Panc1 (cell line): Measurements from ENCODE around the gene ROBO2.

Source experiments
- POLR2AphosphoS5 ChIP-seq: IDR thresholded peaks from 2 replicates; pipeline ENCODE4 v1.6.1; 2012; ENCODE audit warnings: mild to moderate bottlenecking, low read depth, low read length, moderate library complexity
- TF ChIP-seq, protein P1 (sequence below): fragments of 450-650 bp; IDR thresholded peaks from 2 replicates; pipeline ENCODE4 v1.5.1; 2017; ENCODE audit warnings: mild to moderate bottlenecking

DNA sequence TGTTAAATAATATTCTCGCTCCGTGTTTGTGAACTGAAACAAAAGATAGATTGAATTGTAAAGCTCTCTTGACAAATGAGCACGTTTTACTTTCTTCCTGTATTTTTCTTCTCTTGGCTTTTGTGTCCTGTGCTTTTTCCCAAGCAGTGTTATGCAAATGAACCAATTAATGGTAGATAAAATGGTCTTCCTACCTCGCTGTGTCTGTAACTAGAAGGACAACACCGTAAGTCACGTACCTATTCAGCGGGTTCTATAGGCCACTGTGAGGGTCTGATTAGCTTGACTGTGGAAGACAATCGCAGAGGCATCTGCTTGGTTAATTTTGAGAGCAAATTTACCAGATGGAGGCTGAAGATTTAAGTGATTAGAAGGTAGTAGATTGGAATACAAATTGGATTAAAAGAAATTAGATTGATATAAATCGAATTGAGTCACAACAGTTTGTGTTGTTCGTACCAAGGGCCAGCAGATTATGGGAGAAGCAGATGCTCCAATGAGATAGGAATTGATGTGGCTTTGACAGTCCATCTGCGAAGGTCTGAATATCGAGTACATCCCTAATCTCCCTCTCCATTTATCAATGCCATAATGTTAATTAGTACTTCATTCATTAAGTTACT lies 40.2 kb downstream of the ROBO2 start:
- no peak for TF ChIP-seq POLR2AphosphoS5
- TF ChIP-seq, protein P1, sequence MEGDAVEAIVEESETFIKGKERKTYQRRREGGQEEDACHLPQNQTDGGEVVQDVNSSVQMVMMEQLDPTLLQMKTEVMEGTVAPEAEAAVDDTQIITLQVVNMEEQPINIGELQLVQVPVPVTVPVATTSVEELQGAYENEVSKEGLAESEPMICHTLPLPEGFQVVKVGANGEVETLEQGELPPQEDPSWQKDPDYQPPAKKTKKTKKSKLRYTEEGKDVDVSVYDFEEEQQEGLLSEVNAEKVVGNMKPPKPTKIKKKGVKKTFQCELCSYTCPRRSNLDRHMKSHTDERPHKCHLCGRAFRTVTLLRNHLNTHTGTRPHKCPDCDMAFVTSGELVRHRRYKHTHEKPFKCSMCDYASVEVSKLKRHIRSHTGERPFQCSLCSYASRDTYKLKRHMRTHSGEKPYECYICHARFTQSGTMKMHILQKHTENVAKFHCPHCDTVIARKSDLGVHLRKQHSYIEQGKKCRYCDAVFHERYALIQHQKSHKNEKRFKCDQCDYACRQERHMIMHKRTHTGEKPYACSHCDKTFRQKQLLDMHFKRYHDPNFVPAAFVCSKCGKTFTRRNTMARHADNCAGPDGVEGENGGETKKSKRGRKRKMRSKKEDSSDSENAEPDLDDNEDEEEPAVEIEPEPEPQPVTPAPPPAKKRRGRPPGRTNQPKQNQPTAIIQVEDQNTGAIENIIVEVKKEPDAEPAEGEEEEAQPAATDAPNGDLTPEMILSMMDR = no peak
